H9 (cell line): ENCODE measurements around the gene KCNMB2. TPM values are rescaled to one million over a fixed set of nuclear protein-coding genes. Genes with fewer than 3 reads are reported as not detected.

ENCODE experiments used
- DNase-seq: peaks from one replicate; pipeline ENCODE4 v3.0.0-alpha.2; 2017
- H2AFZ ChIP-seq: one replicate; pipeline ENCODE4 v1.6.1; 2013; ENCODE audit warnings: mild to moderate bottlenecking, low read length, control low read depth, moderate library complexity
- H2AK5ac ChIP-seq: 2 replicates; pipeline ENCODE4 v1.6.1; 2013; ENCODE audit warnings: low read length, control low read depth, mixed read lengths; ENCODE audit not compliant: insufficient read length
- H2BK120ac ChIP-seq: one replicate; pipeline ENCODE4 v1.6.1; 2013; ENCODE audit warnings: low read depth, mild to moderate bottlenecking, low read length, control low read depth, inconsistent platforms; ENCODE audit not compliant: poor library complexity, severe bottlenecking
- H2BK12ac ChIP-seq: 2 replicates; pipeline ENCODE4 v1.6.1; 2013; ENCODE audit warnings: low read length, control low read depth, mixed read lengths, low read depth; ENCODE audit not compliant: insufficient read length
- H2BK15ac ChIP-seq: 2 replicates; pipeline ENCODE4 v1.6.1; 2013; ENCODE audit warnings: low read depth, low read length, control low read depth
- H2BK20ac ChIP-seq: one replicate; pipeline ENCODE4 v1.6.1; 2013; ENCODE audit warnings: low read depth, mild to moderate bottlenecking, low read length, control low read depth, inconsistent platforms; ENCODE audit not compliant: poor library complexity, severe bottlenecking
- H2BK5ac ChIP-seq: 2 replicates; pipeline ENCODE4 v1.6.1; 2013; ENCODE audit warnings: low read length, control low read depth, mixed read lengths; ENCODE audit not compliant: insufficient read length
- H3K14ac ChIP-seq: 2 replicates; pipeline ENCODE4 v1.6.1; 2013; ENCODE audit warnings: low read length, control low read depth; ENCODE audit not compliant: insufficient read depth
- H3K18ac ChIP-seq: 2 replicates; pipeline ENCODE4 v1.6.1; 2013; ENCODE audit warnings: low read depth, mild to moderate bottlenecking, mixed read lengths, low read length, control low read depth; ENCODE audit not compliant: insufficient read length
- H3K23ac ChIP-seq: 2 replicates; pipeline ENCODE4 v1.6.1; 2013; ENCODE audit warnings: low read length, control low read depth, mixed read lengths, low read depth; ENCODE audit not compliant: insufficient read length
- H3K23me2 ChIP-seq: 2 replicates; pipeline ENCODE4 v1.6.1; 2013; ENCODE audit warnings: low read depth, mild to moderate bottlenecking, mixed read lengths, low read length, control low read depth; ENCODE audit not compliant: insufficient read length, poor library complexity, severe bottlenecking
- H3K27ac ChIP-seq: 2 replicates; pipeline ENCODE4 v1.5.1; 2013; ENCODE audit warnings: low read length, control low read depth, mixed read lengths, low read depth; ENCODE audit not compliant: insufficient read length
- H3K27me3 ChIP-seq: 2 replicates; pipeline ENCODE4 v1.6.1; 2013; ENCODE audit warnings: low read length, control low read depth, inconsistent platforms; ENCODE audit not compliant: insufficient read depth
- H3K4ac ChIP-seq: 2 replicates; pipeline ENCODE4 v1.6.1; 2013; ENCODE audit warnings: low read depth, mild to moderate bottlenecking, control low read depth, inconsistent platforms, low read length, moderate library complexity
- H3K4me1 ChIP-seq: 2 replicates; pipeline ENCODE4 v1.6.1; 2013; ENCODE audit warnings: low read length, control low read depth, inconsistent platforms; ENCODE audit not compliant: insufficient read depth
- H3K4me2 ChIP-seq: 2 replicates; pipeline ENCODE4 v1.6.1; 2013; ENCODE audit warnings: low read length, control low read depth, mixed read lengths; ENCODE audit not compliant: insufficient read length, insufficient read depth
- H3K56ac ChIP-seq: 2 replicates; pipeline ENCODE4 v1.6.1; 2013; ENCODE audit warnings: low read depth, mild to moderate bottlenecking, mixed read lengths, low read length, control low read depth; ENCODE audit not compliant: insufficient read length
- H3K79me1 ChIP-seq: 2 replicates; pipeline ENCODE4 v1.6.1; 2013; ENCODE audit warnings: low read depth, mild to moderate bottlenecking, moderate library complexity, low read length, control low read depth, inconsistent platforms; ENCODE audit not compliant: insufficient read depth, poor library complexity, severe bottlenecking
- H3K79me2 ChIP-seq: 2 replicates; pipeline ENCODE4 v1.6.1; 2013; ENCODE audit warnings: low read length, control low read depth, inconsistent platforms; ENCODE audit not compliant: insufficient read depth
- H3K9ac ChIP-seq: 2 replicates; pipeline ENCODE4 v1.6.1; 2013; ENCODE audit warnings: low read length, control low read depth, mixed read lengths; ENCODE audit not compliant: insufficient read length; ENCODE audit errors: extremely low read depth
- H3K9me3 ChIP-seq: one replicate; pipeline ENCODE4 v1.6.1; 2013; ENCODE audit warnings: low read depth, low read length, inconsistent platforms; ENCODE audit not compliant: control insufficient read depth
- H3T11ph ChIP-seq: one replicate; pipeline ENCODE4 v1.6.1; 2013; ENCODE audit warnings: mild to moderate bottlenecking, low read length, control low read depth, inconsistent platforms
- H4K20me1 ChIP-seq: one replicate; pipeline ENCODE4 v1.6.1; 2013; ENCODE audit not compliant: control insufficient read depth, insufficient read length, insufficient read depth
- H4K5ac ChIP-seq: 2 replicates; pipeline ENCODE4 v1.6.1; 2013; ENCODE audit warnings: low read depth, mild to moderate bottlenecking, mixed read lengths, low read length, control low read depth; ENCODE audit not compliant: insufficient read length
- H4K8ac ChIP-seq: replicated peaks from 2 replicates; pipeline ENCODE4 v1.6.1; 2013; ENCODE audit warnings: low read length, control low read depth, mixed read lengths, low read depth; ENCODE audit not compliant: insufficient read length
- H4K91ac ChIP-seq: 2 replicates; pipeline ENCODE4 v1.6.1; 2013; ENCODE audit warnings: low read depth, mild to moderate bottlenecking, moderate library complexity, mixed read lengths, low read length, control low read depth; ENCODE audit not compliant: insufficient read length
- H3K27ac Mint-ChIP-seq, 3 experiments: 2 replicates in 2 of 3; 3 replicates in 1 of 3; pipeline ENCODE4 v1.8.0; 2020 to 2021; ENCODE audit warnings: mixed read lengths in 3 of 3, mild to moderate bottlenecking in 1 of 3, moderate library complexity in 1 of 3
- H3K27me3 Mint-ChIP-seq: 2 replicates; pipeline ENCODE4 v1.8.0; 2021; ENCODE audit warnings: low read depth, mild to moderate bottlenecking, moderate library complexity, mixed read lengths
- H3K36me3 Mint-ChIP-seq, 3 experiments: 2 replicates in 2 of 3; 3 replicates in 1 of 3; pipeline ENCODE4 v1.8.0; 2020 to 2021; ENCODE audit warnings: low read depth in 3 of 3, mixed read lengths in 3 of 3; ENCODE audit not compliant: insufficient read depth in 1 of 3
- H3K4me1 Mint-ChIP-seq, 2 experiments: 2 replicates each; pipeline ENCODE4 v1.8.0; 2020; ENCODE audit warnings: mixed read lengths in 2 of 2
- H3K4me3 Mint-ChIP-seq, 2 experiments: 2 replicates in 1 of 2; 3 replicates in 1 of 2; pipeline ENCODE4 v1.8.0; 2020 to 2021; ENCODE audit warnings: mild to moderate bottlenecking in 2 of 2, mixed read lengths in 2 of 2, moderate library complexity in 1 of 2
- H3K9me3 Mint-ChIP-seq, 2 experiments: 2 replicates in 1 of 2; 3 replicates in 1 of 2; pipeline ENCODE4 v1.8.0; 2020; ENCODE audit warnings: mild to moderate bottlenecking in 2 of 2, mixed read lengths in 2 of 2, moderate library complexity in 1 of 2
- CTCF ChIP-seq: fragments of 200-600 bp; sonication (generic); conservative IDR thresholded peaks from 3 replicates; pipeline ENCODE4 v1.8.0; 2021; ENCODE audit warnings: antibody characterized with exemption, mild to moderate bottlenecking
- WGBS: extraction: QIAGEN DNeasy Blood & Tissue Kit; methylation state at CpG from one replicate; pipeline ENCODE4 v1.1.7; 2013; ENCODE audit warnings: missing lambda C conversion rate, low lambda C conversion rate, mixed read lengths; ENCODE audit not compliant: insufficient read length; ENCODE audit errors: extremely low coverage; 5-methylcytosine and 5-hydroxymethylcytosine counted together
- total RNA-seq: library from RNA; stranded (reverse); gene quantifications from 2 replicates; pipeline ENCODE4 v1.2.1, GENCODE V29; 2021

The KCNMB2 gene
- total RNA-seq, 1 experiment from 2014 or later, result not detected

DNA sequence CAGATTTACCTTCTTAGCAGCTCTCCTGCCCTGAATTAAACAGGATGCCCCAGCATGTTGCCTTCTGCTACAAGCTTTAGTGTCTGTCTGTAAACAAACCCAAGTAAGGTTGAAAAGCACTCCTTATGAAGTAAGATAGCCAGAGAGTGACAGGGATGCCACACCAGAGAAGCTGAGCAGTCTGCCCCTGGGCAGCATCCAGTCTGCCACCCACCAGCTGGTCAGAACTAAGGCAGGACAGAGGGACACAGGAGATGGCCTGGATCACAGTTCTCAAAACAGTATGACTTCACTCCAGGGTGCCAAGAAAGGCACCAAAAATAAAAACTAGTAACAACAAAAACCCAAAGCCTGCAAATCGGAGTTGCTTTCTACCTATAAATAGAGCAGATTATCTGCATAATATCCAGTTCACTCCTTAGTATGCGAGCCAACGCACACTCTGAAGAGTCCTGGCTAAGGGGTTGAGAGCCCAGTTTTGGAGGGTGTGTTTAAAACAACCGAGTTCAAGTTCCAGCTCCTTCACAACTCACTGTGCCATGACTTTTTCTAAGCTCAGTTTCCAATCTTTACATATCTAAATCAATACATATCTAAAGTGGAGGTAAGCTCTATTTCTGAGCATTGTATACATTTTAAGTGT lies 198.9 kb downstream of the KCNMB2 start:
- H3K9me3 Mint-ChIP-seq, result no peaks in the 10 kb centered on the region
- no peak overlapping the region for H3K9ac ChIP-seq
- peaks cover 2 to 6% of the 10 kb centered on the region in 2 experiments; a peak in 2 of 4 replicates for H3K4me1 Mint-ChIP-seq
- H3K27me3 ChIP-seq, result no peaks in the 10 kb centered on the region
- no peak overlapping the region for H3K4me2 ChIP-seq
- no peaks in the 10 kb centered on the region for H3K23me2 ChIP-seq
- H3K23ac ChIP-seq, result no peak overlapping the region
- H2BK5ac ChIP-seq, result no peak overlapping the region
- H2BK12ac ChIP-seq, result no peak overlapping the region
- no peak overlapping the region for H3K56ac ChIP-seq
- no peak overlapping the region for H2BK20ac ChIP-seq
- H3K36me3 Mint-ChIP-seq, result no peaks in the 10 kb centered on the region
- no peak overlapping the region for H3K18ac ChIP-seq
- no peaks in the 10 kb centered on the region for H3K27me3 Mint-ChIP-seq
- no peak overlapping the region for H3K14ac ChIP-seq
- H3K4me3 Mint-ChIP-seq, result no peak overlapping the region
- no peak overlapping the region for H2BK120ac ChIP-seq
- H3K9me3 ChIP-seq, result no peaks in the 10 kb centered on the region
- H3K27ac ChIP-seq, result no peak overlapping the region
- no peak overlapping the region for H4K91ac ChIP-seq
- H4K8ac ChIP-seq, result no peak overlapping the region
- no peak overlapping the region for H2AK5ac ChIP-seq
- H2BK15ac ChIP-seq, result no peak overlapping the region
- no CpG with 5 or more reads among the region's 4 CpGs for WGBS
- no peaks in the 10 kb centered on the region for H3K4me1 ChIP-seq
- H3K79me1 ChIP-seq, result no peaks in the 10 kb centered on the region
- no peak for DNase-seq
- no peak overlapping the region for H3T11ph ChIP-seq
- no peak for TF ChIP-seq CTCF
- no peak overlapping the region for H4K5ac ChIP-seq
- no peaks in the 10 kb centered on the region for H3K79me2 ChIP-seq
- peak overlapping the region in 1 of 3 experiments; percentile 71; a peak in 1 of 7 replicates for H3K27ac Mint-ChIP-seq
- H4K20me1 ChIP-seq, result no peaks in the 10 kb centered on the region
- no peak overlapping the region for H3K4ac ChIP-seq
- no peak overlapping the region for H2AFZ ChIP-seq
